Pancreas (tissue), 10 donors: ENCODE measurements around the gene FYB1. TPM values are rescaled to one million over a fixed set of nuclear protein-coding genes. Genes with fewer than 3 reads are reported as not detected.

Source experiments
- ATAC-seq, 4 donors: fragments of 200-7000 bp; cut with Tn5 transposase; one replicate each; pipeline versions ENCODE4 v1.8.0 to v1.9.1; 2020; ENCODE audit warnings: mild to moderate bottlenecking in 4 of 4, moderate library complexity in 4 of 4
- DNase-seq, 6 donors: peaks; one replicate each; pipeline ENCODE4 v3.0.0-alpha.2; 2020
- FAIRE-seq: peaks from 2 replicates; lab custom pipeline; 2012; peaks lifted over from hg19 to GRCh38; lab: Jason Lieb, UNC
- H3K27ac ChIP-seq, 4 donors: fragments of 200-600 bp; sonication (generic); 1 replicate in 3 of 4; 2 replicates in 1 of 4; pipeline versions ENCODE4 v1.5.0 to v1.8.0; 2020
- H3K27me3 ChIP-seq, 4 donors: fragments of 200-600 bp; one replicate each; pipeline ENCODE4 v1.8.0; 2021
- H3K36me3 ChIP-seq, 3 donors: fragments of 200-600 bp; sonication (generic) in 1 of 3; one replicate each; pipeline versions ENCODE4 v1.5.0 to v1.8.0; 2020 to 2021
- H3K4me1 ChIP-seq, 3 donors: fragments of 200-600 bp; one replicate each; pipeline ENCODE4 v1.8.0; 2021
- H3K4me3 ChIP-seq, 4 donors: fragments of 200-600 bp; sonication (generic) in 2 of 4; one replicate each; pipeline versions ENCODE4 v1.5.0 to v1.8.0; 2020 to 2021
- H3K9me3 ChIP-seq, 4 donors: fragments of 200-600 bp; one replicate each; pipeline ENCODE4 v1.8.0; 2021
- WGBS, 2 donors: extraction: QIAGEN DNeasy Blood & Tissue Kit; methylation state at CpG; one replicate each; pipeline ENCODE4 v1.1.7; 2013; 5-methylcytosine and 5-hydroxymethylcytosine counted together
- intact Hi-C, 3 donors: fragments of 100-400 bp; cut with DNase I; formaldehyde crosslinking; loops; one replicate each; pipeline versions ENCODE4 v1.11.1 to v1.14.2; 2022
- polyA plus RNA-seq, 2 donors: library from polyadenylated mRNA; stranded (reverse); fragments of 200-250 nt; gene quantifications; one replicate each; pipeline ENCODE4 v1.2.3, GENCODE V29; 2013
- total RNA-seq, 6 donors: library from RNA; stranded (reverse); fragmentation: NEBNext Ultra II Directional in 4 of 6; extraction: Animal tissue kit (Norgen Biotek cat#: 25700) in 4 of 6; gene quantifications; one replicate each; pipeline versions ENCODE4 v1.2.1 to v1.2.4, GENCODE V29; 2021 to 2023
- TF ChIP-seq, protein P1 (sequence below), 4 donors: fragments of 200-600 bp; sonication (generic) in 3 of 4; IDR thresholded peaks; one replicate each; pipeline versions ENCODE4 v1.5.0 to v1.8.0; 2021; ENCODE audit warnings: antibody characterized with exemption in 4 of 4
- donor health status: healthy with polysubstance abuse.
- donor health status: DM: no; HTN: no; CAD: no; lungs with moderate emphysema.
- donor health status: DM: no; HTN: no; CAD: no.
- donor health status: control.
- donor health status: control.
- donor health status: Bipolar disorder and iron deficiency.
- donor health status: DM: yes; HTN: yes; CAD: no.
- donor health status: DM: no; HTN: no; CAD: no.
- donor health status: DM: no; HTN: no; CAD: no.
- donor health status: DM: yes; HTN: yes; CAD: no.

Gene FYB1
- total and polyA plus RNA-seq, 8 donors, result 0.49 to 16.9 (median 1.6) TPM

DNA sequence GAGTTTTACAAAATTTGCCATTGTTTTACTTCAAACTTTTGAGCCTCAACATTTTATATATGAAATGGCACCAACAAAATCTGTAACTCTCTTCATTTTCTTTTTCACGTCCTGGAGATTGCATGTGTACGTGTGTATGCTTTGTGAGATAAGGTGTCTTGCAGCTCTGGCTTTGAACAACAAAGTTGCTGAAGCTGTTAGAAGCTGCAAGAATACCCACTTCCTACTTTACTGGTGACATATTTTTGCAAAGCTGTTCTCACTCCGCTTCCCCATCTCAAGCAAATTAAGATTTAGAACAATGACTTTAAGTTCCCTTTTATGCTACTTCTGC lies 41.8 kb downstream of the FYB1 start:
- Histone ChIP-seq H3K4me3 (no peak overlapping the region), H3K4me1 (no peaks in the 10 kb centered on the region), H3K27me3 (no peaks in the 10 kb centered on the region), H3K36me3 (no peaks in the 10 kb centered on the region), H3K9me3 (no peaks in the 10 kb centered on the region), H3K27ac (no peak overlapping the region)
- no peak for DNase-seq
- FAIRE-seq, result no peak
- 55 to 66% methylated on average over 3 of the region's 3 CpGs for WGBS, 2 donors
- intact Hi-C loops, result no loop called here
- TF ChIP-seq, protein P1, sequence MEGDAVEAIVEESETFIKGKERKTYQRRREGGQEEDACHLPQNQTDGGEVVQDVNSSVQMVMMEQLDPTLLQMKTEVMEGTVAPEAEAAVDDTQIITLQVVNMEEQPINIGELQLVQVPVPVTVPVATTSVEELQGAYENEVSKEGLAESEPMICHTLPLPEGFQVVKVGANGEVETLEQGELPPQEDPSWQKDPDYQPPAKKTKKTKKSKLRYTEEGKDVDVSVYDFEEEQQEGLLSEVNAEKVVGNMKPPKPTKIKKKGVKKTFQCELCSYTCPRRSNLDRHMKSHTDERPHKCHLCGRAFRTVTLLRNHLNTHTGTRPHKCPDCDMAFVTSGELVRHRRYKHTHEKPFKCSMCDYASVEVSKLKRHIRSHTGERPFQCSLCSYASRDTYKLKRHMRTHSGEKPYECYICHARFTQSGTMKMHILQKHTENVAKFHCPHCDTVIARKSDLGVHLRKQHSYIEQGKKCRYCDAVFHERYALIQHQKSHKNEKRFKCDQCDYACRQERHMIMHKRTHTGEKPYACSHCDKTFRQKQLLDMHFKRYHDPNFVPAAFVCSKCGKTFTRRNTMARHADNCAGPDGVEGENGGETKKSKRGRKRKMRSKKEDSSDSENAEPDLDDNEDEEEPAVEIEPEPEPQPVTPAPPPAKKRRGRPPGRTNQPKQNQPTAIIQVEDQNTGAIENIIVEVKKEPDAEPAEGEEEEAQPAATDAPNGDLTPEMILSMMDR (IDR thresholded peaks at IDR 0.05), result no peak
- ATAC-seq, result peak in 3 of 4 donors; percentile 14 to 62 (median 30)

DNA sequence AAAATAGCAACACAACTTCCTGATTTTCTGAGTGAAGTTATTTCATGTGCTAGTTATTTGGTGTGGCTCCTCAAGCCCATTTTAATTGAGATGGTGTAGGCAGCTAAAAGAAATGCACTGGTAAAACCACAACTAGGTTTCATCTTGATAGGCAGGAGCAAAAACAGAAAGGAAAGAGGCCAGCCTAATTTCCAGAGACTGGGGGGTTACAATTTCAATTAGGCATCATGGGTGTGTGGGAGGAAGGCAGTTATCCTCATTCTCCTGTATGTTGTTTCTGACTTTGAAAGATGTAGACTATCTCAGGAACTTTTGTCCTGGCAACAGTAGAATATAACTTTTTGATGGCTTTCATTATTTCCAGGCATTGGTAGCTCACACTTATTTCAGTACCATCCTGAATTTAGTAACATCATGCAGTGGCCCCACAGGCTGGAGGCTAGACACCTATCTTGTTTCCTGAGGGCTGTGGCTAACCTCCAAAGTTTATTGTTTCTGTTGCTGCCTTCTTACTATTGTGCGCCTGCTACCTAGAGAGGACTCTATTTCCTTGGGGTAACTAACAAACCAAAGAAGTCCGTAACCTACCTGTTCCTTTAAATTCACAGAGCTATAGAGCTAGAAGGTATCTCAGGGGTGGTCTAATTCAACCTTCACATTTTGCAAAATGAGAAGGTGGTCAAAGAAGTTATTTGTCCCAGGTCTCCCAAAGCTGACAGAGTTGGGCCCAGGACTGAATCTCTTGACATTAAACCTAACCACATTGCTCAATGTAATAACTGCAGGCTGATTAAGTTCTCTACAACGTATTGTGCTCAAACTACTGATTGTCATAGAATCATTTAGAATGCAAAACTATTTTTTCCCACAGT lies 42.4 kb downstream of the FYB1 start:
- TF ChIP-seq, protein P1 (IDR thresholded peaks at IDR 0.05), result no peak
- intact Hi-C loops, result no loop called here
- no peak for DNase-seq
- ATAC-seq, result no peak
- H3K36me3 ChIP-seq, result no peaks in the 10 kb centered on the region
- 77 to 80% methylated on average over 3 of the region's 3 CpGs for WGBS, 2 donors
- no peaks in the 10 kb centered on the region for H3K27me3 ChIP-seq
- no peak overlapping the region for H3K27ac ChIP-seq
- FAIRE-seq, result no peak
- no peak overlapping the region for H3K4me3 ChIP-seq
- H3K9me3 ChIP-seq, result no peaks in the 10 kb centered on the region
- H3K4me1 ChIP-seq, result no peaks in the 10 kb centered on the region

DNA sequence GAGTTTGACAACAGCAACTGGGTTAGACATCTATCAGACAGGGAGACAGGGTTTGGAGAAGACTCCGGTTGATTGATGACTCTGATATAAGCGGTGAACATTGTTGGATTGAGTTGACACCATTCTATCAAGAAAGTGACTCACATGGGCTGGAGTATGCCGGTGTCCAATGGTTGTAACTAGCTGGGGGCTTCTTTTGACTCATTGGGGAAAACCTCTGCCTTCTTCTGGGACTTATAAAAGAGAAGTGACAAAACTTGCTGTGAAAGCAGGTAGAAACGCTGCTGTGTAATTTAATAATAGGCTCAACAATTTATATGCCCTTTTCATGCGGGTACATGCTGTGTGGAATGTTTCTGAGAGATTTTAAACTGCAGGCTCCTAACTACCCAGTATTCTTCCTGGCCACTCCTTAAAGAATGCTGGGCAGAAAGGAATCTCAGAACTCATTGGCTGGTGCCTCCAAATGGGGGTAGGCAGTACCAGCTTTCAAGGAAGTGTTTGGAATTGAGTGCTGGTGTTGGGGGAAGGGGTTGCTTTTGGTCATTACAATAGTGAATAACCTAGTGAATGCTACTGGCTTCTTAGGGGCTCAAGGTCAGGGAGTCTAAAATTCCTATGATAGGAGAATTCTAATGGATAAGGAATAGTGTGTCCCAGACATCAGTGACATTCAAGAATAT lies 43.9 kb downstream of the FYB1 start:
- DNase-seq, result no peak
- intact Hi-C loops, result no loop called here

DNA sequence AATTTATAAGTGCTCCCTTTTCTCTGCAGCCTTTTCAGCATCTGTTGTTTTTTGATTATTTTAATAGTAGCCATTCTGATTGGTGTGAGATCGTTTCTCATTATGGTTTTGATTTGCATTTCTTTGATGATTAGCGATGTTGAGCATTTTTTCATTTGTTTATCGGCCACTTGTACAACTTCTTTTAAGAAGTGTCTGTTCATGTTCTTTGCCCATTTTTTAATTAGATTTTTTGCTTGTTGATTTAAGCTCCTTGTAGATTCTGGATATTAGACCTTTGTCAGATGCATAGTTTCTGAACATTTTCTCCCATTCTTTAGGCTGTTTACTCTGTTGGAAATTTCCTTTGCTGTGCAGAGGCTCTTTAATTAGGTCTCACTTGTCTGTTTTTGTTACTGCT lies 46.3 kb downstream of the FYB1 start:
- TF ChIP-seq, protein P1 (IDR thresholded peaks at IDR 0.05), result no peak
- H3K4me1 ChIP-seq, result no peaks in the 10 kb centered on the region
- FAIRE-seq (no peak), DNase-seq (no peak), ATAC-seq (no peak)
- H3K9me3 ChIP-seq, result no peaks in the 10 kb centered on the region
- no peaks in the 10 kb centered on the region for H3K36me3 ChIP-seq
- 81 to 88% methylated on average over 3 of the region's 3 CpGs for WGBS, 2 donors
- intact Hi-C loops, result no loop called here
- no peaks in the 10 kb centered on the region for H3K27me3 ChIP-seq
- H3K27ac ChIP-seq, result no peak overlapping the region
- no peak overlapping the region for H3K4me3 ChIP-seq

More for the DNA sequence above, 43.9 kb downstream of the FYB1 start:
- WGBS, 2 donors, result 79 to 86% methylated on average over 5 of the region's 5 CpGs
- no peaks in the 10 kb centered on the region for H3K27me3 ChIP-seq
- H3K9me3 ChIP-seq, result no peaks in the 10 kb centered on the region
- ATAC-seq, result no peak
- no peaks in the 10 kb centered on the region for H3K36me3 ChIP-seq
- no peak for FAIRE-seq
- H3K4me3 ChIP-seq, result no peak overlapping the region
- H3K4me1 ChIP-seq, result no peaks in the 10 kb centered on the region
- H3K27ac ChIP-seq, result no peak overlapping the region
- TF ChIP-seq, protein P1 (IDR thresholded peaks at IDR 0.05), result no peak

DNA sequence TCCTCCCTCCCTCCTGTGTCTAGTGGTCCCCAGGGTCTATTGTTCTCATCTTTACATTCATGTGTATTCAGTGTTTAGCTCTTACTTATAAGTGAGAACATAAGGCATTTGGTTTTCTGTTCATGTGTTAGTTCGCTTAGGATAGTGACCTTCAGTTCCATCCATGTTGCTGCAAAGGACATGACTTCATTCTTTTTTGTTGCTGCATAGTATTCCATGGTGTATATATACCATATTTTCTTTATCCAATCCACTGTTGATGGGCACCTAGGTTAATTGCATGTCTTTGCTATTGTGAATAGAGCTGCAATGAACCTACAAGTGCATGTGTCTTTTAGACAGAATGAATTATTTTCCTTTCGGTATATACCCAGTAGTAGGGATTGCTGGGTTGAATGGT lies 46.8 kb downstream of the FYB1 start:
- no peak for ATAC-seq
- Histone ChIP-seq H3K4me1 (no peaks in the 10 kb centered on the region), H3K9me3 (no peaks in the 10 kb centered on the region), H3K36me3 (no peaks in the 10 kb centered on the region), H3K27ac (no peak overlapping the region), H3K27me3 (no peaks in the 10 kb centered on the region), H3K4me3 (no peak overlapping the region)
- 78 to 83% methylated on average over 2 of the region's 2 CpGs for WGBS, 2 donors
- DNase-seq, result no peak
- FAIRE-seq, result no peak
- intact Hi-C loops, result no loop called here
- TF ChIP-seq, protein P1 (IDR thresholded peaks at IDR 0.05), result no peak
